H1 (cell line): ENCODE measurements around the gene CLRN2. TPM values are rescaled to one million over a fixed set of nuclear protein-coding genes. Genes with fewer than 3 reads are reported as not detected.

Experiments
- CTCF ChIA-PET: fragments of 300-600 bp; sonication (Branson Sonifier 250); formaldehyde crosslinking; loops from one replicate; lab custom pipeline; 2021; ENCODE audit not compliant: partially characterized antibody; lab: Charles Lee
- POLR2A ChIA-PET: fragments of 300-600 bp; sonication (Branson Sonifier 250); formaldehyde crosslinking; loops from one replicate; lab custom pipeline; 2021; ENCODE audit warnings: inconsistent platforms; ENCODE audit not compliant: partially characterized antibody; lab: Charles Lee
- DNase-seq, 2 experiments: peaks; one replicate each; pipeline versions ENCODE4 v3.0.0 to v3.0.0-alpha.2; 2010 to 2022; ENCODE audit warnings: low spot score in 2 of 2, low read depth in 1 of 2, mixed read lengths in 1 of 2
- FAIRE-seq: peaks from 2 replicates; lab custom pipeline; 2011; peaks lifted over from hg19 to GRCh38; lab: Jason Lieb, UNC
- H2AFZ ChIP-seq: 2 replicates; pipeline ENCODE4 v1.8.1; 2012; ENCODE audit warnings: low read length, inconsistent platforms
- H2AK5ac ChIP-seq: 2 replicates; pipeline ENCODE4 v1.6.1; 2013; ENCODE audit warnings: low read depth, low read length
- H2BK120ac ChIP-seq: replicated peaks from 2 replicates; pipeline ENCODE3; 2013; ENCODE audit warnings: low read depth, low read length, inconsistent platforms
- H2BK12ac ChIP-seq: 2 replicates; pipeline ENCODE4 v1.6.1; 2013; ENCODE audit warnings: low read depth, low read length
- H2BK15ac ChIP-seq: 2 replicates; pipeline ENCODE4 v1.6.1; 2013; ENCODE audit warnings: low read length
- H2BK20ac ChIP-seq: 2 replicates; pipeline ENCODE4 v1.6.1; 2013; ENCODE audit warnings: low read length
- H2BK5ac ChIP-seq: 2 replicates; pipeline ENCODE4 v1.6.1; 2013; ENCODE audit warnings: low read depth, low read length
- H3K14ac ChIP-seq: 2 replicates; pipeline ENCODE4 v1.6.1; 2013; ENCODE audit warnings: inconsistent platforms; ENCODE audit not compliant: insufficient read length
- H3K18ac ChIP-seq: 2 replicates; pipeline ENCODE4 v1.6.1; 2013; ENCODE audit warnings: low read length; ENCODE audit errors: extremely low read depth
- H3K23ac ChIP-seq: 2 replicates; pipeline ENCODE4 v1.6.1; 2013; ENCODE audit warnings: inconsistent platforms; ENCODE audit not compliant: insufficient read length
- H3K23me2 ChIP-seq: 2 replicates; pipeline ENCODE4 v1.6.1; 2013; ENCODE audit warnings: low read depth, low read length
- H3K27ac ChIP-seq: 2 replicates; pipeline ENCODE4 v1.6.1; 2011; ENCODE audit warnings: low read depth, low read length, inconsistent platforms
- H3K27me3 ChIP-seq, 4 experiments: replicated peaks in 1 of 4; 1 replicate in 1 of 4; 2 replicates in 3 of 4; pipeline versions ENCODE4 v1.6.1 to v1.8.1; 2011 to 2013; ENCODE audit warnings: low read length in 3 of 4, mild to moderate bottlenecking in 3 of 4, inconsistent platforms in 2 of 4, mixed read lengths in 2 of 4, moderate library complexity in 1 of 4; ENCODE audit not compliant: control insufficient read depth in 3 of 4, insufficient read depth in 3 of 4; ENCODE audit errors: extremely low read depth in 1 of 4
- H3K36me3 ChIP-seq, 4 experiments: 2 replicates each; pipeline versions ENCODE4 v1.6.1 to v1.8.1; 2011 to 2013; ENCODE audit warnings: mild to moderate bottlenecking in 4 of 4, low read length in 3 of 4, moderate library complexity in 2 of 4, control low read depth in 1 of 4, inconsistent platforms in 1 of 4; ENCODE audit not compliant: insufficient read depth in 4 of 4, control insufficient read depth in 2 of 4
- H3K4ac ChIP-seq: replicated peaks from 2 replicates; pipeline ENCODE3; 2013; ENCODE audit warnings: low read length, low read depth, mixed read lengths, inconsistent platforms; ENCODE audit not compliant: insufficient read length
- H3K4me1 ChIP-seq, 4 experiments: replicated peaks in 1 of 4; 1 replicate in 1 of 4; 2 replicates in 3 of 4; pipeline versions ENCODE4 v1.6.1 to v1.8.1; 2011 to 2013; ENCODE audit warnings: low read length in 3 of 4, inconsistent platforms in 2 of 4, mixed read lengths in 1 of 4; ENCODE audit not compliant: insufficient read depth in 4 of 4, control insufficient read depth in 3 of 4
- H3K4me2 ChIP-seq, 2 experiments: 2 replicates each; pipeline versions ENCODE4 v1.6.1 to v1.8.1; 2011 to 2013; ENCODE audit warnings: low read depth in 2 of 2, low read length in 2 of 2, control low read depth in 1 of 2, inconsistent platforms in 1 of 2, mild to moderate bottlenecking in 1 of 2; ENCODE audit not compliant: insufficient read depth in 1 of 2
- H3K4me3 ChIP-seq, 4 experiments: fragments of 200-600, 300-600 bp in 1 of 4; sonication (generic), shearing (Covaris generic), sonication (Bioruptor Twin) in 1 of 4; 2 replicates each; pipeline versions ENCODE4 v1.5.1 to v1.8.1; 2011 to 2016; ENCODE audit warnings: low read length in 4 of 4, low read depth in 3 of 4, control low read depth in 2 of 4, inconsistent platforms in 2 of 4, mild to moderate bottlenecking in 2 of 4, mixed read lengths in 1 of 4, moderate library complexity in 1 of 4; ENCODE audit not compliant: insufficient read depth in 2 of 4; ENCODE audit errors: extremely low read depth in 1 of 4
- H3K56ac ChIP-seq: replicated peaks from 2 replicates; pipeline ENCODE3; 2013; ENCODE audit warnings: low read depth, mild to moderate bottlenecking, mixed read lengths, low read length, inconsistent platforms; ENCODE audit not compliant: insufficient read length
- H3K79me1 ChIP-seq: 2 replicates; pipeline ENCODE4 v1.6.1; 2013; ENCODE audit warnings: low read depth, low read length, control low read depth
- H3K79me2 ChIP-seq, 2 experiments: 2 replicates each; pipeline versions ENCODE4 v1.6.1 to v1.8.1; 2012 to 2013; ENCODE audit warnings: low read length in 2 of 2, mild to moderate bottlenecking in 2 of 2, inconsistent platforms in 1 of 2; ENCODE audit not compliant: insufficient read depth in 2 of 2, control insufficient read depth in 1 of 2
- H3K9ac ChIP-seq, 4 experiments: replicated peaks in 1 of 4; 1 replicate in 1 of 4; 2 replicates in 3 of 4; pipeline versions ENCODE4 v1.6.1 to v1.8.1; 2011 to 2013; ENCODE audit warnings: low read depth in 3 of 4, low read length in 3 of 4, control low read depth in 2 of 4, mild to moderate bottlenecking in 2 of 4, moderate library complexity in 2 of 4, inconsistent platforms in 1 of 4; ENCODE audit errors: extremely low read depth in 1 of 4
- H3K9me3 ChIP-seq, 2 experiments: 2 replicates each; pipeline versions ENCODE4 v1.6.1 to v1.8.1; 2012 to 2013; ENCODE audit warnings: mild to moderate bottlenecking in 2 of 2, moderate library complexity in 2 of 2, control low read depth in 1 of 2, inconsistent platforms in 1 of 2, low read depth in 1 of 2, low read length in 1 of 2, mixed read lengths in 1 of 2; ENCODE audit not compliant: insufficient read depth in 2 of 2
- H4K20me1 ChIP-seq, 2 experiments: replicated peaks in 1 of 2; 2 replicates each; pipeline versions ENCODE3 to v1.8.1; 2011 to 2013; ENCODE audit warnings: inconsistent platforms in 2 of 2, low read length in 2 of 2, mild to moderate bottlenecking in 1 of 2; ENCODE audit not compliant: insufficient read depth in 2 of 2, control insufficient read depth in 1 of 2
- H4K5ac ChIP-seq: 2 replicates; pipeline ENCODE4 v1.6.1; 2013; ENCODE audit warnings: low read length, low read depth, mixed read lengths, inconsistent platforms; ENCODE audit not compliant: insufficient read length
- H4K8ac ChIP-seq: 2 replicates; pipeline ENCODE4 v1.8.0; 2013; ENCODE audit warnings: mild to moderate bottlenecking, moderate library complexity, low read length, inconsistent platforms; ENCODE audit not compliant: insufficient read depth; ENCODE audit errors: extremely low read depth
- H4K91ac ChIP-seq: replicated peaks from 2 replicates; pipeline ENCODE3; 2013; ENCODE audit warnings: low read length, mixed read lengths, inconsistent platforms; ENCODE audit not compliant: insufficient read length
- BCL11A ChIP-seq, 2 experiments: IDR thresholded peaks; one replicate each; pipeline ENCODE4 v1.6.1; 2011; ENCODE audit warnings: low read depth in 2 of 2, low read length in 2 of 2, mild to moderate bottlenecking in 2 of 2
- CHD1 ChIP-seq: IDR thresholded peaks from 2 replicates; pipeline ENCODE4 v1.6.1; 2012; ENCODE audit warnings: low read depth, low read length, improper control_type of control experiment
- HDAC2 ChIP-seq, 2 experiments: fragments of 300-600 bp in 1 of 2; sonication (generic) in 1 of 2; IDR thresholded peaks; 2 replicates each; pipeline ENCODE4 v1.6.1; 2011 to 2012; ENCODE audit warnings: low read depth in 2 of 2, low read length in 2 of 2, mild to moderate bottlenecking in 2 of 2, moderate library complexity in 2 of 2, borderline replicate concordance in 1 of 2, inconsistent platforms in 1 of 2
- WGBS, 2 experiments: shearing (Covaris generic) in 1 of 2; methylation state at CpG; one replicate each; pipeline versions ENCODE4 v1.1.6 to v1.1.7; 2013 to 2015; ENCODE audit warnings: low lambda C conversion rate in 2 of 2, mixed read lengths in 2 of 2, inconsistent platforms in 1 of 2, low coverage in 1 of 2, missing lambda C conversion rate in 1 of 2; ENCODE audit not compliant: insufficient replicate concordance in 2 of 2, insufficient coverage in 1 of 2, insufficient read length in 1 of 2; ENCODE audit errors: extremely low coverage in 1 of 2, missing lambda C conversion rate in 1 of 2; 5-methylcytosine and 5-hydroxymethylcytosine counted together
- polyA plus RNA-seq, 7 experiments: library from polyadenylated mRNA; depleted of rRNA in 3 of 7; stranded (reverse) in 5 of 7; unstranded in 2 of 7; fragments of >200 nt in 5 of 7; fragments of 200-250 nt in 2 of 7; gene quantifications; 1 replicate in 5 of 7; 2 replicates in 1 of 7; 4 replicates in 1 of 7; pipeline versions ENCODE4 v1.2.1 to v1.2.3, GENCODE V29; 2011 to 2013; ENCODE audit warnings: missing spikeins in 2 of 7, mixed read lengths in 2 of 7
- total RNA-seq: library from RNA; stranded (reverse); fragmentation: NEBNext Ultra II Directional; extraction: Animal tissue kit (Norgen Biotek cat#: 25700); gene quantifications from 2 replicates; pipeline ENCODE4 v1.2.1, GENCODE V29; 2021

CLRN2 gene
- total and polyA plus RNA-seq, 2 of the 8 experiments (the other 6 are each of a cell fraction or from before 2014, with no cell fraction given) = not detected

DNA sequence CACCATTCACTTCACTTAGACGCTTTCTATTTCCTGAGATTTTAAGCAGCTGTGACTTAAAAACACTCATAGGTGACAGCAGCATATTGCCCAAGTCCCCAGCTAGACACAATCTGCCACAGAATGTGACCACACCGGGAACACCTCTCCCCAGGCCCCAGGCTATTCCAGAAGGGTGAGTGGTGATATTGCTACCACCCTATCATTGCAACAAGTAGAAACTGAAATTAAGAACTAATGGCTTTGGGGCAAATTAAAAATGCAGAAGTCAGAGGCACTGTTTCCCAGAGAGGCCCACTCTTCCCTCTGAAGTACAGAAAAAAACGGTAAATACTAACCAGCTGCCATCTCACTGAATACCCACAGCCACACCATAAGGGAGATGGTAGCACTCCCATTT, 38.1 kb upstream of the CLRN2 start:
- no peak overlapping the region for H4K5ac ChIP-seq
- H3K4ac ChIP-seq = no peak overlapping the region
- H4K91ac ChIP-seq = no peak overlapping the region
- H2BK5ac ChIP-seq = no peak overlapping the region
- no peaks in the 10 kb centered on the region; the same call in 1 of the 2 replicates for H3K23me2 ChIP-seq
- CTCF ChIA-PET = interaction anchor here (0.6 kb wide), 1 partner anchor 1101 kb away, joined by 3 read pairs; no protein-coding TSS in a partner anchor
- no peaks in the 10 kb centered on the region for H3K79me2 ChIP-seq
- H3K27me3 ChIP-seq = no peaks in the 10 kb centered on the region
- H2AK5ac ChIP-seq = no peak overlapping the region
- no peaks in the 10 kb centered on the region for H3K9me3 ChIP-seq
- no peaks in the 10 kb centered on the region for H4K20me1 ChIP-seq
- no peak overlapping the region for H3K9ac ChIP-seq
- POLR2A ChIA-PET = interaction anchor here (1.0 kb wide), 1 partner anchor 8 kb away, joined by 3 read pairs; no protein-coding TSS in a partner anchor
- no peak overlapping the region for H3K23ac ChIP-seq
- H3K56ac ChIP-seq = no peak overlapping the region
- H4K8ac ChIP-seq = no peak overlapping the region
- no peaks in the 10 kb centered on the region for H3K36me3 ChIP-seq
- H3K27ac ChIP-seq = no peak overlapping the region
- no peak overlapping the region for H3K18ac ChIP-seq
- no peak overlapping the region for H3K14ac ChIP-seq
- no peak for DNase-seq
- H2BK120ac ChIP-seq = no peak overlapping the region
- no peak overlapping the region for H3K4me2 ChIP-seq
- no peak for TF ChIP-seq HDAC2 (IDR thresholded peaks at IDR 0.05; ENCODE audit: borderline replicate concordance in 1 of 2, low read depth in 2 of 2, low read length in 2 of 2)
- TF ChIP-seq BCL11A (IDR thresholded peaks at IDR 0.05; ENCODE audit: low read depth in 2 of 2, low read length in 2 of 2) = no peak
- no peak for TF ChIP-seq CHD1
- TF ChIP-seq, all 59 proteins: peak for 0
- Histone ChIP-seq H2AFZ (no peak overlapping the region), H2BK20ac (no peak overlapping the region), H2BK12ac (no peak overlapping the region), H3K4me1 (peaks cover 0 to 2% (median 0%) of the 10 kb centered on the region in 4 experiments; a peak in 1 of 7 replicates), H3K79me1 (no peaks in the 10 kb centered on the region), H2BK15ac (no peak overlapping the region), H3K4me3 (no peak overlapping the region)
- WGBS, 2 experiments = 77% methylated on average over 3 of the region's 3 CpGs; no CpG with 5 or more reads in 1 of the 2 experiments
- FAIRE-seq = no peak
